Endothelial cell of umbilical vein (primary cell): ENCODE measurements around the gene ZNF548. TPM values are rescaled to one million over a fixed set of nuclear protein-coding genes. Genes with fewer than 3 reads are reported as not detected.
A peak's percentile ranks its signal among the peaks of the same experiment; 100 is the strongest.

Experiments
- BruUV-seq: library from RNA; stranded (reverse); fragments of 400-500 nt; replicated peaks from 2 replicates; lab custom pipeline; 2021; lab: Mats Ljungman, UMichigan
- CTCF ChIA-PET: fragments of 300-600, 350-600 bp; sonication (Branson Sonifier 250); formaldehyde crosslinking; loops from one replicate; lab custom pipeline; 2021; ENCODE audit warnings: antibody characterized with exemption, inconsistent platforms; lab: Charles Lee
- POLR2A ChIA-PET: fragments of 300-600, 350-600 bp; sonication (Branson Sonifier 250); formaldehyde crosslinking; loops from one replicate; lab custom pipeline; 2021; ENCODE audit warnings: antibody characterized with exemption, inconsistent platforms; lab: Charles Lee
- DNase-seq: peaks from one replicate; pipeline ENCODE4 v3.0.0-alpha.2; 2011; ENCODE audit warnings: low read depth, low spot score
- FAIRE-seq: peaks from 2 replicates; lab custom pipeline; 2011; peaks lifted over from hg19 to GRCh38; lab: Jason Lieb, UNC
- H2AFZ ChIP-seq: 2 replicates; pipeline ENCODE4 v1.6.0; 2012; ENCODE audit warnings: low read depth, low read length, control low read depth, inconsistent platforms
- H3K27ac ChIP-seq: 2 replicates; pipeline ENCODE4 v1.5.1; 2011; ENCODE audit warnings: low read depth, mild to moderate bottlenecking, control low read depth, low read length, moderate library complexity; ENCODE audit not compliant: insufficient read depth
- H3K27me3 ChIP-seq, 2 experiments: 2 replicates each; pipeline versions ENCODE4 v1.6.0 to v1.6.1; 2011; ENCODE audit warnings: low read length in 2 of 2, mixed read lengths in 1 of 2; ENCODE audit not compliant: control insufficient read depth in 2 of 2, insufficient read depth in 2 of 2
- H3K36me3 ChIP-seq, 2 experiments: 2 replicates in 1 of 2; 3 replicates in 1 of 2; pipeline ENCODE4 v1.5.1; 2011; ENCODE audit warnings: low read length in 2 of 2, mild to moderate bottlenecking in 1 of 2, moderate library complexity in 1 of 2; ENCODE audit not compliant: control insufficient read depth in 2 of 2, insufficient read depth in 2 of 2; ENCODE audit errors: extremely low read depth in 1 of 2
- H3K4me1 ChIP-seq: 3 replicates; pipeline ENCODE4 v1.5.1; 2011; ENCODE audit warnings: mild to moderate bottlenecking, low read length; ENCODE audit not compliant: control insufficient read depth, insufficient read depth; ENCODE audit errors: extremely low read depth
- H3K4me2 ChIP-seq: 2 replicates; pipeline ENCODE4 v1.6.1; 2011; ENCODE audit warnings: low read length, control low read depth, mixed read lengths; ENCODE audit not compliant: insufficient read depth
- H3K4me3 ChIP-seq, 3 experiments: fragments of 200-600 bp in 1 of 3; sonication (generic), shearing (Covaris generic) in 1 of 3; replicated peaks in 1 of 3; 2 replicates each; pipeline ENCODE4 v1.5.1; 2011 to 2016; ENCODE audit warnings: control low read depth in 3 of 3, low read length in 3 of 3, mild to moderate bottlenecking in 2 of 3, inconsistent platforms in 1 of 3, low read depth in 1 of 3, moderate library complexity in 1 of 3; ENCODE audit not compliant: insufficient read depth in 1 of 3
- H3K79me2 ChIP-seq: 2 replicates; pipeline ENCODE4 v1.6.0; 2012; ENCODE audit warnings: low read length, inconsistent platforms; ENCODE audit not compliant: control insufficient read depth, insufficient read depth
- H3K9ac ChIP-seq: replicated peaks from 2 replicates; pipeline ENCODE3; 2011; ENCODE audit warnings: low read length, control low read depth; ENCODE audit not compliant: insufficient read depth; ENCODE audit errors: extremely low read depth
- H3K9me1 ChIP-seq: replicated peaks from 3 replicates; pipeline ENCODE4 v1.6.0; 2011; ENCODE audit warnings: mild to moderate bottlenecking, low read length; ENCODE audit not compliant: control insufficient read depth, insufficient read depth; ENCODE audit errors: extremely low read depth
- H3K9me3 ChIP-seq: replicated peaks from 2 replicates; pipeline ENCODE4 v1.5.1; 2012; ENCODE audit warnings: low read length, inconsistent platforms; ENCODE audit not compliant: control insufficient read depth, insufficient read depth
- H4K20me1 ChIP-seq: replicated peaks from 2 replicates; pipeline ENCODE3; 2011; ENCODE audit warnings: mild to moderate bottlenecking, low read length; ENCODE audit not compliant: control insufficient read depth, insufficient read depth; ENCODE audit errors: extremely low read depth
- GATA2 ChIP-seq: IDR thresholded peaks from 2 replicates; pipeline ENCODE4 v1.7.0; 2011; ENCODE audit warnings: low read depth, mild to moderate bottlenecking, moderate library complexity, mixed read lengths, low read length; ENCODE audit not compliant: insufficient read length, insufficient read depth
- MYC ChIP-seq: IDR thresholded peaks from one replicate; pipeline ENCODE4 v1.6.1; 2011; ENCODE audit warnings: mild to moderate bottlenecking, low read depth, low read length
- dilution Hi-C: fragments of 300-500 bp; cut with MboI; formaldehyde crosslinking; loops from one replicate; pipeline ENCODE4 v1.15.0; 2019; ENCODE audit warnings: low sequenced_read_pairs; ENCODE audit not compliant: extremely low pct_ligation_motif_present
- intact Hi-C: fragments of 100-400 bp; cut with micrococcal nuclease; formaldehyde crosslinking; loops from one replicate; pipeline ENCODE4 v1.10.0; 2022
- polyA plus RNA-seq, 4 experiments: library from polyadenylated mRNA; depleted of rRNA in 3 of 4; stranded (reverse) in 3 of 4; unstranded in 1 of 4; fragments of >200 nt; gene quantifications; 2 replicates each; pipeline versions ENCODE4 v1.2.1 to v1.2.3, GENCODE V29; 2011 to 2012; ENCODE audit warnings: missing spikeins in 1 of 4
- total RNA-seq: library from RNA; stranded (reverse); gene quantifications from 2 replicates; pipeline ENCODE4 v1.2.3, GENCODE V29; 2021
- TF ChIP-seq, protein P1 (sequence below), 2 donors: IDR thresholded peaks; 1 replicate in 1 of 2; 2 replicates in 1 of 2; pipeline ENCODE4 v1.5.1; 2011; ENCODE audit warnings: low read length in 2 of 2, mild to moderate bottlenecking in 2 of 2, moderate library complexity in 2 of 2, control low read depth in 1 of 2, inconsistent platforms in 1 of 2, low read depth in 1 of 2; ENCODE audit not compliant: insufficient read depth in 1 of 2; ENCODE audit errors: extremely low read depth in 1 of 2

Gene ZNF548
- total and polyA plus RNA-seq, 2 donors (not counting 3 experiments of a cell fraction or from before 2014, with no cell fraction given): 7.7 to 8.8 TPM

GRCh38 chr19:57406516-57407123 is 17.0 kb downstream of the ZNF548 start:
- Histone ChIP-seq H3K36me3 (no peaks in the 10 kb centered on the region), H3K9me3 (no peaks in the 10 kb centered on the region), H3K9ac (no peak overlapping the region), H3K4me3 (no peak overlapping the region), H3K27me3 (no peaks in the 10 kb centered on the region), H2AFZ (no peak overlapping the region), H4K20me1 (no peaks in the 10 kb centered on the region), H3K4me2 (no peak overlapping the region), H3K9me1 (no peaks in the 10 kb centered on the region), H3K79me2 (peaks cover 1% of the 10 kb centered on the region), H3K27ac (no peak overlapping the region), H3K4me1 (peaks cover 4% of the 10 kb centered on the region)
- POLR2A ChIA-PET: no interaction called here
- DNase-seq: peak; percentile 47
- BruUV-seq: no TSS peak
- dilution Hi-C loops: no loop called here
- CTCF ChIA-PET: interaction anchor here (0.6 to 1.0 kb wide), 2 partner anchors 29 to 437 kb away, joined by 3 to 6 read pairs; partner anchors contain the start of gene ZNF749
- TF ChIP-seq GATA2 (no peak), MYC (no peak)
- TF ChIP-seq, protein P1, sequence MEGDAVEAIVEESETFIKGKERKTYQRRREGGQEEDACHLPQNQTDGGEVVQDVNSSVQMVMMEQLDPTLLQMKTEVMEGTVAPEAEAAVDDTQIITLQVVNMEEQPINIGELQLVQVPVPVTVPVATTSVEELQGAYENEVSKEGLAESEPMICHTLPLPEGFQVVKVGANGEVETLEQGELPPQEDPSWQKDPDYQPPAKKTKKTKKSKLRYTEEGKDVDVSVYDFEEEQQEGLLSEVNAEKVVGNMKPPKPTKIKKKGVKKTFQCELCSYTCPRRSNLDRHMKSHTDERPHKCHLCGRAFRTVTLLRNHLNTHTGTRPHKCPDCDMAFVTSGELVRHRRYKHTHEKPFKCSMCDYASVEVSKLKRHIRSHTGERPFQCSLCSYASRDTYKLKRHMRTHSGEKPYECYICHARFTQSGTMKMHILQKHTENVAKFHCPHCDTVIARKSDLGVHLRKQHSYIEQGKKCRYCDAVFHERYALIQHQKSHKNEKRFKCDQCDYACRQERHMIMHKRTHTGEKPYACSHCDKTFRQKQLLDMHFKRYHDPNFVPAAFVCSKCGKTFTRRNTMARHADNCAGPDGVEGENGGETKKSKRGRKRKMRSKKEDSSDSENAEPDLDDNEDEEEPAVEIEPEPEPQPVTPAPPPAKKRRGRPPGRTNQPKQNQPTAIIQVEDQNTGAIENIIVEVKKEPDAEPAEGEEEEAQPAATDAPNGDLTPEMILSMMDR (IDR thresholded peaks at IDR 0.05; ENCODE audit: extremely low read depth in 1 of 2, insufficient read depth in 1 of 2, low read depth in 1 of 2, low read length in 2 of 2): peak; percentile 55 to 75
- intact Hi-C loops: loop anchor here (1.0 kb wide), 1 partner anchor 332 kb away; no protein-coding TSS in a partner anchor
- FAIRE-seq: peak; percentile 4
